ENCODE measurements around the gene U2SURP. TPM values are rescaled to one million over a fixed set of nuclear protein-coding genes. Genes with fewer than 3 reads are reported as not detected.

Gene U2SURP
- total RNA-seq, 1 donor from 2014 or later = 176 TPM

GRCh38 chr3:142966808-142967207 is 34.6 kb upstream of the U2SURP start:
- intact Hi-C loops (cut with micrococcal nuclease) = no loop called here
- Mint-ChIP-seq H3K9me3 (no peaks in the 10 kb centered on the region), H3K4me1 (ENCODE audit: low read depth) (peaks cover 6% of the 10 kb centered on the region), H3K27ac (no peak overlapping the region), H3K4me3 (ENCODE audit: low read depth) (no peak overlapping the region), H3K27me3 (ENCODE audit: low read depth) (peaks cover 66% of the 10 kb centered on the region), H3K36me3 (ENCODE audit: low read depth) (no peaks in the 10 kb centered on the region)
- DNase-seq (ENCODE audit: low spot score) = no peak

- Mint-ChIP-seq H3K4me1 (ENCODE audit: low read depth) (peaks cover 4% of the 10 kb centered on the region), H3K36me3 (ENCODE audit: low read depth) (no peaks in the 10 kb centered on the region), H3K4me3 (ENCODE audit: low read depth) (no peak overlapping the region), H3K27me3 (ENCODE audit: low read depth) (peaks cover 61% of the 10 kb centered on the region), H3K9me3 (no peaks in the 10 kb centered on the region), H3K27ac (no peak overlapping the region)
- DNase-seq (ENCODE audit: low spot score) = no peak
- intact Hi-C loops (cut with micrococcal nuclease) = no loop called here
Measured at GRCh38 chr3:142968319-142969025, 32.9 kb upstream of the U2SURP start.

DNA sequence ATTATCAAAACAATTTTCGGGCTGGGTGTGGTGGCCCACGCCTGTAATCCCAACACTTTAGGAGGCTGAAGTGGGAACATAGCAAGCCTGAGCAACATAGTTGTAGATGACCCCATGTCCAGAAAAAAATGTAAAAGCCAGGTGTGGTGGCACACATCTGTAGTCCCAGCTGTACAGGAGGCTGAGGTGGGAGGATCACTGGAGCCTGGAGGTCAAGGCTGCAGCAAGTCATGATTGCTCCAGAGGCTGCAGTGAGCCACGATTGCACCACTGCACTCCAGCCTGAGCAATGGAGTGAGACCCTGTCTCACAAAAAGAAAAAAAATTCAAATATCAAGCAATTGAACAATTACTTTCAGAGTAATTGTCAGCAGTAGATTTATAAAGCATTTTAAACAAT is 29.9 kb upstream of the U2SURP start:
- no peaks in the 10 kb centered on the region for H3K9me3 Mint-ChIP-seq
- no peak overlapping the region for H3K4me3 Mint-ChIP-seq (ENCODE audit: low read depth)
- H3K36me3 Mint-ChIP-seq (ENCODE audit: low read depth) = no peaks in the 10 kb centered on the region
- intact Hi-C loops (cut with micrococcal nuclease) = no loop called here
- H3K4me1 Mint-ChIP-seq (ENCODE audit: low read depth) = no peaks in the 10 kb centered on the region
- DNase-seq (ENCODE audit: low spot score) = no peak
- no peak overlapping the region for H3K27ac Mint-ChIP-seq
- H3K27me3 Mint-ChIP-seq (ENCODE audit: low read depth) = peaks cover 46% of the 10 kb centered on the region

GRCh38 chr3:142972092-142972753 is 29.1 kb upstream of the U2SURP start:
- H3K9me3 Mint-ChIP-seq = no peaks in the 10 kb centered on the region
- intact Hi-C loops (cut with micrococcal nuclease) = no loop called here
- no peak overlapping the region for H3K27ac Mint-ChIP-seq
- DNase-seq (ENCODE audit: low spot score) = no peak
- H3K27me3 Mint-ChIP-seq (ENCODE audit: low read depth) = peaks cover 42% of the 10 kb centered on the region
- H3K4me1 Mint-ChIP-seq (ENCODE audit: low read depth) = peaks cover 2% of the 10 kb centered on the region
- H3K4me3 Mint-ChIP-seq (ENCODE audit: low read depth) = no peak overlapping the region
- no peaks in the 10 kb centered on the region for H3K36me3 Mint-ChIP-seq (ENCODE audit: low read depth)

GRCh38 chr3:142973217-142974009 is 28.0 kb upstream of the U2SURP start:
- intact Hi-C loops (cut with micrococcal nuclease) = no loop called here
- H3K27ac Mint-ChIP-seq = no peak overlapping the region
- peaks cover 2% of the 10 kb centered on the region for H3K4me1 Mint-ChIP-seq (ENCODE audit: low read depth)
- no peak overlapping the region for H3K4me3 Mint-ChIP-seq (ENCODE audit: low read depth)
- DNase-seq (ENCODE audit: low spot score) = no peak
- H3K36me3 Mint-ChIP-seq (ENCODE audit: low read depth) = no peaks in the 10 kb centered on the region
- H3K9me3 Mint-ChIP-seq = no peaks in the 10 kb centered on the region
- H3K27me3 Mint-ChIP-seq (ENCODE audit: low read depth) = peaks cover 46% of the 10 kb centered on the region

- Mint-ChIP-seq H3K4me1 (ENCODE audit: low read depth) (peaks cover 2% of the 10 kb centered on the region), H3K27me3 (ENCODE audit: low read depth) (peaks cover 44% of the 10 kb centered on the region), H3K27ac (no peak overlapping the region), H3K36me3 (ENCODE audit: low read depth) (no peaks in the 10 kb centered on the region), H3K4me3 (ENCODE audit: low read depth) (no peak overlapping the region), H3K9me3 (no peaks in the 10 kb centered on the region)
- intact Hi-C loops (cut with micrococcal nuclease) = no loop called here
- DNase-seq (ENCODE audit: low spot score) = no peak
Measured at GRCh38 chr3:142975316-142975995, 25.9 kb upstream of the U2SURP start.

DNA sequence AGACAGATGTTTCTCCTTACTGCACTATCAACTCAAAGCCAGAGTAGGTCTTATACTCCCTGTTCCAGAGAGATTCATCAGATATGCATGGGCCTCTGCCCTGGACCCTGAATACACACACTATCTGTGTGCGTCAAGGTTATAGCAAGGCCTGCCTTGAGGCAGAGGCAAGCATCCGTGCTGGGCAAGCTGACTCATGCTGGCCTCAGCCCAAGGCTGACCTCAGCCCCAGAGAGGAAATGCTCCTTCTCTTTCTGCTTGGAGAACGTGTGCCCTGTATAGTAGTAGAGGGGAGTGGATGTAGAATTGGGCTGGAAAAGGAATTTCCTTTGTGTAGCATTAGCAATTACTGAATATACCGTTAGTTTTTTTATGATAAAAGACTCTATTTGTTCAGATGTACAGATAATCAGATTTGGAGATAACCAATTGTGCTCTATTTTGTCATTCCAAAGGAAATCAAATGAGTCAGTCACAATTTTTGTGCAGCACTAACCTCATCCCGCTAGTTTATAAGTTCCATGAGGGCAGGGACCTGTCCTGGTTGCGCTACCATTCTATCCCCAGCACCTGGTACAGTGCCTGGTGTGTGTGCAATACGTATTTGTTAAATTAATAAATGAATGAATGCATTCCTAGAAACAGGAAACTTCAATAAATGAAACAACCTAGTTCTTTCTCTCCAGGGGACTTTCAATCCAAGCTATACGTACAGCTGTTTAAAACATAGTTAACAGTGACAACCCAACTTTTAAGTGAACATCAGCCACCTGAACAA is 24.6 kb upstream of the U2SURP start:
- no peak overlapping the region for H3K4me3 Mint-ChIP-seq (ENCODE audit: low read depth)
- no peak for DNase-seq (ENCODE audit: low spot score)
- H3K36me3 Mint-ChIP-seq (ENCODE audit: low read depth) = no peaks in the 10 kb centered on the region
- peaks cover 2% of the 10 kb centered on the region for H3K4me1 Mint-ChIP-seq (ENCODE audit: low read depth)
- H3K27ac Mint-ChIP-seq = no peak overlapping the region
- peaks cover 38% of the 10 kb centered on the region for H3K27me3 Mint-ChIP-seq (ENCODE audit: low read depth)
- intact Hi-C loops (cut with micrococcal nuclease) = no loop called here
- no peaks in the 10 kb centered on the region for H3K9me3 Mint-ChIP-seq

- Mint-ChIP-seq H3K27me3 (ENCODE audit: low read depth) (peaks cover 35% of the 10 kb centered on the region), H3K4me1 (ENCODE audit: low read depth) (peaks cover 2% of the 10 kb centered on the region), H3K36me3 (ENCODE audit: low read depth) (no peaks in the 10 kb centered on the region), H3K9me3 (no peaks in the 10 kb centered on the region), H3K4me3 (ENCODE audit: low read depth) (no peak overlapping the region), H3K27ac (no peak overlapping the region)
- intact Hi-C loops (cut with micrococcal nuclease) = no loop called here
- no peak for DNase-seq (ENCODE audit: low spot score)
Measured at GRCh38 chr3:142977399-142977728, 24.0 kb upstream of the U2SURP start.

GRCh38 chr3:142981108-142981507 is 20.3 kb upstream of the U2SURP start:
- no peaks in the 10 kb centered on the region for H3K36me3 Mint-ChIP-seq (ENCODE audit: low read depth)
- intact Hi-C loops (cut with micrococcal nuclease) = loop anchor here (5.0 kb wide), 1 partner anchor 139 kb away; no protein-coding TSS in a partner anchor
- no peaks in the 10 kb centered on the region for H3K9me3 Mint-ChIP-seq
- no peak overlapping the region for H3K27ac Mint-ChIP-seq
- peaks cover 38% of the 10 kb centered on the region for H3K27me3 Mint-ChIP-seq (ENCODE audit: low read depth)
- no peak overlapping the region for H3K4me3 Mint-ChIP-seq (ENCODE audit: low read depth)
- H3K4me1 Mint-ChIP-seq (ENCODE audit: low read depth) = peaks cover 2% of the 10 kb centered on the region
- no peak for DNase-seq (ENCODE audit: low spot score)

DNA sequence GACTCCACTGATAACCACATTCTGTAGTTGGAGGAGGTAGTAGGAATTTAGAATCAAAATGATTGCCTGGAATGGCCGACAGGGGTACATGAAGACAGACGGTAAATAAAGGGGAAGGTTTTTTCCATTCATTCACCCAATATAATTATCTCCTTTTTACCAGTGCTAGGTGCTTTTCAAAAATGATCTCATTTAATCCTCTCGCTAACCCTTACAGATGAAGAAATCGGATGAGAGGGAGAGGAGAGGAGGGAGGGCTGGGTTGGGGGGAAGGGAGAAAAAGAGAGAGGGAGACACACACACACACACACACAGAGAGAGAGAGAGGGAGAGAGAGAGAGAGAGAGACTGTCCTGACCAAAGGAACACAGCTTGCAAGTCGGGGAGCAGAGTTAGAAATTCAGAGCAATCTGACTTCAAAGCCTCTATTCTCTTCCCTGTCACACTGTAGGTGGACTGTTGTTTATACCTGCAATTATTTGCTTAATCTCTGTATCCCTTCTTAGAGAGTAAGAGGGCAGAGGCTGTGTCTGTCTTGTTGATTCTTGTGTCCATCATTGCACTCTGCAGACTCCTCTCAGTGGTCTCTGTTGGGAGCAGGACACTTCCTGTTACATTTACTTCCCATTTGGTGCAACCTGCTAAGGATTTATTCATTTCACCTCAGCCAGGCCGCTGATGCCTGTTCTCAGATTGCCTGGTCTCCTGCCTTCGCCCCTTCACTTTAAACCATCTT is 19.2 kb upstream of the U2SURP start:
- Mint-ChIP-seq H3K4me3 (ENCODE audit: low read depth) (no peak overlapping the region), H3K27me3 (ENCODE audit: low read depth) (peaks cover 35% of the 10 kb centered on the region), H3K36me3 (ENCODE audit: low read depth) (no peaks in the 10 kb centered on the region), H3K27ac (no peak overlapping the region), H3K4me1 (ENCODE audit: low read depth) (no peaks in the 10 kb centered on the region), H3K9me3 (no peaks in the 10 kb centered on the region)
- no peak for DNase-seq (ENCODE audit: low spot score)
- intact Hi-C loops (cut with micrococcal nuclease) = loop anchor here (5.0 kb wide), 1 partner anchor 140 kb away; no protein-coding TSS in a partner anchor

DNA sequence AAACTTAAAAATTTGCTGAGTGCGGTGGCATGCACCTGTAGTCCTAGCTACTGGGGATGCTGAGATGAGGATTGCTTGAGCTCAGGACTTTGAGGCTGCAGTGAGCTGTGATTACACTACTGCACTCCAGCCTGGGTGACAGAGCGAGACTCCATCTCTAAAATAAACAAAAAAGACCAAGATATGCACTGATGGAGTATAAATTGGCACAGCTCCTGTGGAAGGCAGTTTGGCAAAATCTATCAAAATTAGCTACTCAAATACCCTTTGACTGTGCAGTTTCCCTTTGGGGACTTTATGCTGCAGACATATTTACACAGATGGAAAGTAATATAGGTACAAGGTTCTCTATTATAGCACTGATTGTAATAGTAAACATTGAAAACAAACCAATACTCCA is 18.1 kb upstream of the U2SURP start:
- peaks cover 3% of the 10 kb centered on the region for H3K4me1 Mint-ChIP-seq (ENCODE audit: low read depth)
- H3K27me3 Mint-ChIP-seq (ENCODE audit: low read depth) = peaks cover 30% of the 10 kb centered on the region
- DNase-seq (ENCODE audit: low spot score) = no peak
- no peaks in the 10 kb centered on the region for H3K9me3 Mint-ChIP-seq
- no peak overlapping the region for H3K4me3 Mint-ChIP-seq (ENCODE audit: low read depth)
- no peak overlapping the region for H3K27ac Mint-ChIP-seq
- intact Hi-C loops (cut with micrococcal nuclease) = loop anchor here (5.0 kb wide), 1 partner anchor 141 kb away; no protein-coding TSS in a partner anchor
- H3K36me3 Mint-ChIP-seq (ENCODE audit: low read depth) = no peaks in the 10 kb centered on the region
